HG03060 (cell line): ENCODE measurements around the gene PTPRN.
"Not testable (repeated sequence)": the region's sequence is repeated elsewhere in the genome, so short reads cannot be mapped to it uniquely, and the experiment has no call there.

Source experiments
- ATAC-seq: cut with Tn5 transposase; IDR thresholded peaks from one replicate; pipeline ENCODE4 v1.9.1; 2021; ENCODE audit warnings: low read depth, moderate number of reproducible peaks; ENCODE audit not compliant: unreplicated experiment

Gene PTPRN

GRCh38 chr2:219289195-219289536 lies 20.0 kb downstream of the PTPRN start:
- no peak for ATAC-seq

- no peak for ATAC-seq
These were observed 21.5 kb downstream of the PTPRN start for GRCh38 chr2:219287580-219288265.

GRCh38 chr2:219287116-219287440 lies 22.1 kb downstream of the PTPRN start:
- not testable (repeated sequence) for ATAC-seq

GRCh38 chr2:219286436-219287115 lies 22.6 kb downstream of the PTPRN start:
- ATAC-seq: no peak

- ATAC-seq: no peak
These were observed 23.2 kb downstream of the PTPRN start for GRCh38 chr2:219285894-219286425.

- ATAC-seq: no peak
These were observed 23.8 kb downstream of the PTPRN start for GRCh38 chr2:219285373-219285735.

GRCh38 chr2:219284501-219285372 lies 24.5 kb downstream of the PTPRN start:
- ATAC-seq: no peak

- ATAC-seq: no peak
These were observed 26.1 kb downstream of the PTPRN start for GRCh38 chr2:219282943-219283581.

- ATAC-seq: no peak
These were observed 26.8 kb downstream of the PTPRN start for GRCh38 chr2:219282375-219282774.

- ATAC-seq: no peak
These were observed 27.6 kb downstream of the PTPRN start for GRCh38 chr2:219281588-219281987.

- ATAC-seq: no peak
These were observed 28.6 kb downstream of the PTPRN start for GRCh38 chr2:219280651-219281050.

GRCh38 chr2:219279916-219280516 lies 29.2 kb downstream of the PTPRN start:
- no peak for ATAC-seq

- peak; percentile 71 for ATAC-seq
These were observed 29.9 kb downstream of the PTPRN start, which contains the start of gene DNAJB2 for GRCh38 chr2:219279151-219279915. Gene DNAJB2, plus strand, starts transcription at chr2:219279366. Its CDS starts 468 bp downstream, at chr2:219279834.

GRCh38 chr2:219278655-219279150 lies 30.5 kb downstream of the PTPRN start:
- no peak for ATAC-seq

GRCh38 chr2:219277703-219278654 lies 31.2 kb downstream of the PTPRN start:
- ATAC-seq: no peak

- no peak for ATAC-seq
These were observed 34.8 kb downstream of the PTPRN start for GRCh38 chr2:219274361-219274921.

- ATAC-seq: no peak
These were observed 35.3 kb downstream of the PTPRN start for GRCh38 chr2:219273937-219274336.

GRCh38 chr2:219272995-219273394 lies 36.2 kb downstream of the PTPRN start:
- ATAC-seq: no peak
